Stimulated activated effector memory CD8-positive, alpha-beta T cell treated with anti-CD3 and anti-CD28 coated beads, Interleukin-12 subunit alpha, Interleukin-12 subunit beta, amount 100 ng/mL, for 72 hours (primary cell): ENCODE measurements around the gene CTNNA3.

Experiments used
- ATAC-seq: fragments of 150-1000 bp; cut with Tn5 transposase; 2 replicates; pipeline ENCODE4 v1.10.0; 2021
- DNase-seq, 2 donors: peaks; one replicate each; pipeline ENCODE4 v3.0.0; 2021 to 2022; ENCODE audit warnings: low spot score in 2 of 2
- H3K27ac Mint-ChIP-seq: one replicate; pipeline ENCODE4 v1.8.0; 2022; ENCODE audit warnings: mild to moderate bottlenecking, mixed read lengths
- H3K36me3 Mint-ChIP-seq: one replicate; pipeline ENCODE4 v1.8.0; 2022; ENCODE audit warnings: mild to moderate bottlenecking, mixed read lengths
- H3K4me1 Mint-ChIP-seq: one replicate; pipeline ENCODE4 v1.8.0; 2022; ENCODE audit warnings: mixed read lengths
- H3K4me3 Mint-ChIP-seq: one replicate; pipeline ENCODE4 v1.8.0; 2022; ENCODE audit warnings: mild to moderate bottlenecking, mixed read lengths
- H3K9me3 Mint-ChIP-seq: one replicate; pipeline ENCODE4 v1.8.0; 2022; ENCODE audit warnings: mixed read lengths

CTNNA3 gene

GRCh38 chr10:66321723-66322665, 1374.0 kb downstream of the CTNNA3 start:
- DNase-seq: no peak
- Mint-ChIP-seq H3K36me3 (no peaks in the 10 kb centered on the region), H3K27ac (no peak overlapping the region)

GRCh38 chr10:66318761-66319160, 1377.2 kb downstream of the CTNNA3 start:
- H3K36me3 Mint-ChIP-seq: no peaks in the 10 kb centered on the region
- H3K4me1 Mint-ChIP-seq: no peaks in the 10 kb centered on the region
- peaks cover 11% of the 10 kb centered on the region for H3K9me3 Mint-ChIP-seq
- H3K27ac Mint-ChIP-seq: no peak overlapping the region
- no peak overlapping the region for H3K4me3 Mint-ChIP-seq
- no peak for DNase-seq
- no peak for ATAC-seq

More at GRCh38 chr10:66321723-66322665, 1374.0 kb downstream of the CTNNA3 start:
- no peaks in the 10 kb centered on the region for H3K4me1 Mint-ChIP-seq
- H3K4me3 Mint-ChIP-seq: no peak overlapping the region
- no peak for ATAC-seq
- peaks cover 11% of the 10 kb centered on the region for H3K9me3 Mint-ChIP-seq

GRCh38 chr10:66307826-66308225, 1388.2 kb downstream of the CTNNA3 start:
- peaks cover 6% of the 10 kb centered on the region for H3K9me3 Mint-ChIP-seq
- H3K4me3 Mint-ChIP-seq: no peak overlapping the region
- H3K4me1 Mint-ChIP-seq: no peaks in the 10 kb centered on the region
- no peak for ATAC-seq
- DNase-seq: no peak
- H3K27ac Mint-ChIP-seq: no peak overlapping the region
- H3K36me3 Mint-ChIP-seq: no peaks in the 10 kb centered on the region

GRCh38 chr10:66301078-66301477, 1394.9 kb downstream of the CTNNA3 start:
- H3K9me3 Mint-ChIP-seq: peaks cover 13% of the 10 kb centered on the region
- no peaks in the 10 kb centered on the region for H3K36me3 Mint-ChIP-seq
- no peaks in the 10 kb centered on the region for H3K4me1 Mint-ChIP-seq
- no peak overlapping the region for H3K27ac Mint-ChIP-seq
- DNase-seq (no peak), ATAC-seq (no peak)
- H3K4me3 Mint-ChIP-seq: no peak overlapping the region

GRCh38 chr10:66295602-66296001, 1400.4 kb downstream of the CTNNA3 start:
- no peak for ATAC-seq
- Mint-ChIP-seq H3K27ac (no peak overlapping the region), H3K36me3 (no peaks in the 10 kb centered on the region), H3K4me3 (no peak overlapping the region), H3K4me1 (no peaks in the 10 kb centered on the region), H3K9me3 (peaks cover 15% of the 10 kb centered on the region)
- no peak for DNase-seq

- no peaks in the 10 kb centered on the region for H3K4me1 Mint-ChIP-seq
- H3K36me3 Mint-ChIP-seq: no peaks in the 10 kb centered on the region
- peaks cover 16% of the 10 kb centered on the region for H3K9me3 Mint-ChIP-seq
- no peak overlapping the region for H3K4me3 Mint-ChIP-seq
- DNase-seq (no peak), ATAC-seq (no peak)
- no peak overlapping the region for H3K27ac Mint-ChIP-seq
Measured at GRCh38 chr10:66294538-66294937, 1401.5 kb downstream of the CTNNA3 start.

GRCh38 chr10:66292922-66293321, 1403.1 kb downstream of the CTNNA3 start:
- Mint-ChIP-seq H3K4me3 (no peak overlapping the region), H3K9me3 (peaks cover 14% of the 10 kb centered on the region), H3K27ac (no peak overlapping the region), H3K36me3 (no peaks in the 10 kb centered on the region), H3K4me1 (no peaks in the 10 kb centered on the region)
- DNase-seq: no peak
- ATAC-seq: no peak

GRCh38 chr10:66292456-66292855, 1403.5 kb downstream of the CTNNA3 start:
- peaks cover 14% of the 10 kb centered on the region for H3K9me3 Mint-ChIP-seq
- no peaks in the 10 kb centered on the region for H3K4me1 Mint-ChIP-seq
- H3K27ac Mint-ChIP-seq: no peak overlapping the region
- ATAC-seq: no peak
- DNase-seq: no peak
- H3K36me3 Mint-ChIP-seq: no peaks in the 10 kb centered on the region
- H3K4me3 Mint-ChIP-seq: no peak overlapping the region

- no peak for DNase-seq
- H3K36me3 Mint-ChIP-seq: no peaks in the 10 kb centered on the region
- no peak for ATAC-seq
Measured at GRCh38 chr10:66291133-66291532, 1404.9 kb downstream of the CTNNA3 start.

GRCh38 chr10:66284621-66285020, 1411.4 kb downstream of the CTNNA3 start:
- Mint-ChIP-seq H3K36me3 (no peaks in the 10 kb centered on the region), H3K27ac (no peak overlapping the region), H3K4me1 (no peaks in the 10 kb centered on the region), H3K4me3 (no peak overlapping the region), H3K9me3 (peaks cover 3% of the 10 kb centered on the region)
- no peak for DNase-seq
- ATAC-seq: no peak

More at GRCh38 chr10:66291133-66291532, 1404.9 kb downstream of the CTNNA3 start:
- Mint-ChIP-seq H3K4me3 (no peak overlapping the region), H3K4me1 (no peaks in the 10 kb centered on the region), H3K27ac (no peak overlapping the region), H3K9me3 (peaks cover 17% of the 10 kb centered on the region)

GRCh38 chr10:66283874-66284464, 1412.0 kb downstream of the CTNNA3 start:
- no peak for DNase-seq
- Mint-ChIP-seq H3K9me3 (peaks cover 3% of the 10 kb centered on the region), H3K27ac (no peak overlapping the region), H3K4me3 (no peak overlapping the region), H3K4me1 (no peaks in the 10 kb centered on the region), H3K36me3 (no peaks in the 10 kb centered on the region)
- ATAC-seq: no peak

- H3K36me3 Mint-ChIP-seq: no peaks in the 10 kb centered on the region
- peaks cover 3% of the 10 kb centered on the region for H3K9me3 Mint-ChIP-seq
- DNase-seq (no peak), ATAC-seq (no peak)
- no peak overlapping the region for H3K4me3 Mint-ChIP-seq
- no peaks in the 10 kb centered on the region for H3K4me1 Mint-ChIP-seq
- H3K27ac Mint-ChIP-seq: no peak overlapping the region
Measured at GRCh38 chr10:66283064-66283463, 1412.9 kb downstream of the CTNNA3 start.

- ATAC-seq (no peak), DNase-seq (no peak)
- no peaks in the 10 kb centered on the region for H3K4me1 Mint-ChIP-seq
- H3K27ac Mint-ChIP-seq: no peak overlapping the region
- no peak overlapping the region for H3K4me3 Mint-ChIP-seq
- peaks cover 3% of the 10 kb centered on the region for H3K9me3 Mint-ChIP-seq
- no peaks in the 10 kb centered on the region for H3K36me3 Mint-ChIP-seq
Measured at GRCh38 chr10:66281327-66281726, 1414.7 kb downstream of the CTNNA3 start.

- no peak overlapping the region for H3K4me3 Mint-ChIP-seq
Measured at GRCh38 chr10:66277481-66277880, 1418.5 kb downstream of the CTNNA3 start.

GRCh38 chr10:66273966-66274519, 1422.0 kb downstream of the CTNNA3 start:
- DNase-seq (no peak), ATAC-seq (no peak)
- no peaks in the 10 kb centered on the region for H3K4me1 Mint-ChIP-seq
- H3K36me3 Mint-ChIP-seq: no peaks in the 10 kb centered on the region
- H3K27ac Mint-ChIP-seq: no peak overlapping the region
- no peak overlapping the region for H3K4me3 Mint-ChIP-seq
- H3K9me3 Mint-ChIP-seq: peaks cover 15% of the 10 kb centered on the region

More at GRCh38 chr10:66277481-66277880, 1418.5 kb downstream of the CTNNA3 start:
- Mint-ChIP-seq H3K9me3 (peaks cover 11% of the 10 kb centered on the region), H3K27ac (no peak overlapping the region), H3K4me1 (no peaks in the 10 kb centered on the region), H3K36me3 (no peaks in the 10 kb centered on the region)
- DNase-seq (no peak), ATAC-seq (no peak)

- Mint-ChIP-seq H3K27ac (no peak overlapping the region), H3K9me3 (peaks cover 17% of the 10 kb centered on the region), H3K36me3 (no peaks in the 10 kb centered on the region), H3K4me3 (no peak overlapping the region), H3K4me1 (no peaks in the 10 kb centered on the region)
- DNase-seq: no peak
- no peak for ATAC-seq
Measured at GRCh38 chr10:66265398-66265797, 1430.6 kb downstream of the CTNNA3 start.
